WTC11 (cell line): ENCODE results near the gene UGT1A8. TPM values are rescaled to one million over a fixed set of nuclear protein-coding genes. Genes with fewer than 3 reads are reported as not detected.
"Not testable (repeated sequence)": the region's sequence is repeated elsewhere in the genome, so short reads cannot be mapped to it uniquely, and the experiment has no call there.

Experiments used
- ATAC-seq: fragments of 200-7000 bp; cut with Tn5 transposase; 2 replicates; pipeline ENCODE4 v1.10.0; 2021; ENCODE audit warnings: mild to moderate bottlenecking, moderate library complexity
- CTCF ChIA-PET: fragments of 300-600 bp; sonication (Branson Sonifier 250); formaldehyde crosslinking; loops from one replicate; lab custom pipeline; 2021; ENCODE audit warnings: antibody characterized with exemption; lab: Charles Lee
- POLR2A ChIA-PET: fragments of 350-600 bp; sonication (Branson Sonifier 250); formaldehyde crosslinking; loops from one replicate; lab custom pipeline; 2021; ENCODE audit warnings: antibody characterized with exemption; lab: Charles Lee
- DNase-seq: peaks from one replicate; pipeline ENCODE4 v3.0.0; 2021; ENCODE audit warnings: low spot score
- H3K27ac Mint-ChIP-seq: 2 replicates; pipeline ENCODE4 v1.8.0; 2021; ENCODE audit warnings: mixed read lengths
- H3K27me3 Mint-ChIP-seq: 2 replicates; pipeline ENCODE4 v1.8.0; 2021; ENCODE audit warnings: low read depth, mild to moderate bottlenecking, moderate library complexity, mixed read lengths
- H3K36me3 Mint-ChIP-seq: 2 replicates; pipeline ENCODE4 v1.8.0; 2021; ENCODE audit warnings: mixed read lengths
- H3K4me1 Mint-ChIP-seq: 2 replicates; pipeline ENCODE4 v1.8.0; 2022; ENCODE audit warnings: mixed read lengths
- H3K4me3 Mint-ChIP-seq: 2 replicates; pipeline ENCODE4 v1.8.0; 2021; ENCODE audit warnings: mild to moderate bottlenecking, moderate library complexity, mixed read lengths
- H3K9me3 Mint-ChIP-seq: 2 replicates; pipeline ENCODE4 v1.8.0; 2021; ENCODE audit warnings: mixed read lengths
- CREB1 ChIP-seq: sonication (generic); formaldehyde crosslinking; IDR thresholded peaks from 2 replicates; pipeline ENCODE4 v1.8.0; 2023; ENCODE audit warnings: mild to moderate bottlenecking, missing genetic modification reagents
- FOXK1 ChIP-seq: sonication (generic); formaldehyde crosslinking; IDR thresholded peaks from 2 replicates; pipeline ENCODE4 v1.8.0; 2022; ENCODE audit warnings: mild to moderate bottlenecking, moderate library complexity, missing genetic modification reagents
- GTF2I ChIP-seq: fragments of 250-450 bp; sonication (Bioruptor Pico); conservative IDR thresholded peaks from 2 replicates; pipeline ENCODE4 v1.4.0; 2021; ENCODE audit warnings: mild to moderate bottlenecking
- KAT7 ChIP-seq: sonication (generic); formaldehyde crosslinking; IDR thresholded peaks from 2 replicates; pipeline ENCODE4 v1.8.1; 2023; ENCODE audit warnings: missing genetic modification reagents, mild to moderate bottlenecking, borderline replicate concordance
- MYBL2 ChIP-seq: sonication (generic); formaldehyde crosslinking; IDR thresholded peaks from 2 replicates; pipeline ENCODE4 v1.8.1; 2023; ENCODE audit warnings: mild to moderate bottlenecking, moderate library complexity, missing genetic modification reagents
- NFATC4 ChIP-seq: fragments of 250-450 bp; sonication (Bioruptor Pico); IDR thresholded peaks from 2 replicates; pipeline ENCODE4 v1.9.0; 2021; ENCODE audit warnings: mild to moderate bottlenecking
- NR1H2 ChIP-seq: sonication (generic); formaldehyde crosslinking; IDR thresholded peaks from 2 replicates; pipeline ENCODE4 v1.9.0; 2021; ENCODE audit warnings: mild to moderate bottlenecking, moderate library complexity, missing genetic modification reagents
- RELA ChIP-seq: sonication (generic); formaldehyde crosslinking; IDR thresholded peaks from 2 replicates; pipeline ENCODE4 v1.8.1; 2022; ENCODE audit warnings: missing genetic modification reagents, mild to moderate bottlenecking, borderline replicate concordance
- RORB ChIP-seq: fragments of 250-450 bp; sonication (Bioruptor Pico); IDR thresholded peaks from 2 replicates; pipeline ENCODE4 v1.9.0; 2021; ENCODE audit warnings: mild to moderate bottlenecking
- ZNF121 ChIP-seq: sonication (generic); formaldehyde crosslinking; IDR thresholded peaks from 2 replicates; pipeline ENCODE4 v1.8.0; 2023; ENCODE audit warnings: missing genetic modification reagents
- ZNF416 ChIP-seq: fragments of 250-450 bp; sonication (Bioruptor Pico); IDR thresholded peaks from 2 replicates; pipeline ENCODE4 v1.9.0; 2021; ENCODE audit warnings: mild to moderate bottlenecking, inconsistent platforms
- total RNA-seq: library from RNA; stranded (reverse); gene quantifications from 3 replicates; pipeline ENCODE4 v1.2.3, GENCODE V29; 2021
- TF ChIP-seq, protein P1 (sequence below): fragments of 250-450 bp; sonication (Bioruptor Pico); IDR thresholded peaks from 2 replicates; pipeline ENCODE4 v1.9.0; 2021; ENCODE audit warnings: moderate library complexity, mild to moderate bottlenecking, inconsistent platforms, borderline replicate concordance
- TF ChIP-seq, protein P2 (sequence below): sonication (generic); formaldehyde crosslinking; IDR thresholded peaks from 2 replicates; pipeline ENCODE4 v1.8.1; 2022; ENCODE audit warnings: mild to moderate bottlenecking, moderate library complexity, missing genetic modification reagents
- TF ChIP-seq, protein P3 (sequence below): sonication (generic); formaldehyde crosslinking; IDR thresholded peaks from 2 replicates; pipeline ENCODE4 v1.8.1; 2023; ENCODE audit warnings: mild to moderate bottlenecking, missing genetic modification reagents
- TF ChIP-seq, protein P4 (sequence below): fragments of 250-450 bp; sonication (Bioruptor Pico); conservative IDR thresholded peaks from 2 replicates; pipeline ENCODE4 v1.9.0; 2021; ENCODE audit warnings: mild to moderate bottlenecking
- TF ChIP-seq, protein P5 (sequence below): sonication (generic); formaldehyde crosslinking; IDR thresholded peaks from 2 replicates; pipeline ENCODE4 v1.8.1; 2022; ENCODE audit warnings: missing genetic modification reagents, borderline replicate concordance
- TF ChIP-seq, protein P6 (sequence below): fragments of 200-600 bp; IDR thresholded peaks from 2 replicates; pipeline ENCODE4 v1.8.0; 2022; ENCODE audit warnings: antibody characterized with exemption

The UGT1A8 gene
- total RNA-seq, 1 experiment from 2014 or later = 0.13 TPM

DNA sequence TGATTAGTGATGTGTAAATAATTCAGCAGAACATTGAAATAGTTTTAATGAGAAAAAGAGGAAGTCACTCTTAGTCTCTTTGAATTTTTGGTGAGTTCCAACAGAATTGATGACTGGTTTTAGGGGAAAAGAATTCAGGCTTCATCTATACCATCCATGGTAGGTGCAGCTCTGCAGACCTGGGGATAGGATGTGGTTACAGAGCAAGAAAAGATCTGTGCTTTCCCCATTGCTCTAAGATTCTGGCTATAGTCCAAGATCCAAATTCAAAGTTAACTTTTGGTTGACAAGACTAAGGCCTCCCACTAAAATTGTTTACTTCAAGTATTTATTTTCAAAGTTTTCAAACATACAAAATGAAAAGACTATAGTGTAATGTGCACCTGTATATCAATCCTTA lies 22.4 kb downstream of the UGT1A8 start:
- ChIA-PET POLR2A (no interaction called here), CTCF (no interaction called here)
- Mint-ChIP-seq H3K4me1 (no peaks in the 10 kb centered on the region), H3K27me3 (peaks cover 2% of the 10 kb centered on the region), H3K27ac (no peak overlapping the region), H3K9me3 (peaks cover 5% of the 10 kb centered on the region), H3K36me3 (peaks cover 4% of the 10 kb centered on the region), H3K4me3 (no peak overlapping the region)
- TF ChIP-seq GTF2I (CRISPR knock-in tag) (no peak), KAT7 (CRISPR knock-in tag) (no peak), MYBL2 (no peak), RORB (CRISPR knock-in tag) (no peak), ZNF416 (CRISPR knock-in tag) (no peak), CREB1 (CRISPR knock-in tag) (no peak)
- TF ChIP-seq, protein P1, sequence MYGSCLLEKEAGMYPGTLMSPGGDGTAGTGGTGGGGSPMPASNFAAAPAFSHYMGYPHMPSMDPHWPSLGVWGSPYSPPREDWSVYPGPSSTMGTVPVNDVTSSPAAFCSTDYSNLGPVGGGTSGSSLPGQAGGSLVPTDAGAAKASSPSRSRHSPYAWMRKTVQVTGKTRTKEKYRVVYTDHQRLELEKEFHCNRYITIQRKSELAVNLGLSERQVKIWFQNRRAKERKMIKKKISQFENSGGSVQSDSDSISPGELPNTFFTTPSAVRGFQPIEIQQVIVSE (CRISPR knock-in tag) = no peak
- TF ChIP-seq, protein P2, sequence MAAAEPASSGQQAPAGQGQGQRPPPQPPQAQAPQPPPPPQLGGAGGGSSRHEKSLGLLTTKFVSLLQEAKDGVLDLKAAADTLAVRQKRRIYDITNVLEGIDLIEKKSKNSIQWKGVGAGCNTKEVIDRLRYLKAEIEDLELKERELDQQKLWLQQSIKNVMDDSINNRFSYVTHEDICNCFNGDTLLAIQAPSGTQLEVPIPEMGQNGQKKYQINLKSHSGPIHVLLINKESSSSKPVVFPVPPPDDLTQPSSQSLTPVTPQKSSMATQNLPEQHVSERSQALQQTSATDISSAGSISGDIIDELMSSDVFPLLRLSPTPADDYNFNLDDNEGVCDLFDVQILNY (CRISPR knock-in tag) = no peak
- TF ChIP-seq, protein P3, sequence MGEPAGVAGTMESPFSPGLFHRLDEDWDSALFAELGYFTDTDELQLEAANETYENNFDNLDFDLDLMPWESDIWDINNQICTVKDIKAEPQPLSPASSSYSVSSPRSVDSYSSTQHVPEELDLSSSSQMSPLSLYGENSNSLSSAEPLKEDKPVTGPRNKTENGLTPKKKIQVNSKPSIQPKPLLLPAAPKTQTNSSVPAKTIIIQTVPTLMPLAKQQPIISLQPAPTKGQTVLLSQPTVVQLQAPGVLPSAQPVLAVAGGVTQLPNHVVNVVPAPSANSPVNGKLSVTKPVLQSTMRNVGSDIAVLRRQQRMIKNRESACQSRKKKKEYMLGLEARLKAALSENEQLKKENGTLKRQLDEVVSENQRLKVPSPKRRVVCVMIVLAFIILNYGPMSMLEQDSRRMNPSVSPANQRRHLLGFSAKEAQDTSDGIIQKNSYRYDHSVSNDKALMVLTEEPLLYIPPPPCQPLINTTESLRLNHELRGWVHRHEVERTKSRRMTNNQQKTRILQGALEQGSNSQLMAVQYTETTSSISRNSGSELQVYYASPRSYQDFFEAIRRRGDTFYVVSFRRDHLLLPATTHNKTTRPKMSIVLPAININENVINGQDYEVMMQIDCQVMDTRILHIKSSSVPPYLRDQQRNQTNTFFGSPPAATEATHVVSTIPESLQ (CRISPR knock-in tag) = no peak
- ATAC-seq (no peak), DNase-seq (no peak)

DNA sequence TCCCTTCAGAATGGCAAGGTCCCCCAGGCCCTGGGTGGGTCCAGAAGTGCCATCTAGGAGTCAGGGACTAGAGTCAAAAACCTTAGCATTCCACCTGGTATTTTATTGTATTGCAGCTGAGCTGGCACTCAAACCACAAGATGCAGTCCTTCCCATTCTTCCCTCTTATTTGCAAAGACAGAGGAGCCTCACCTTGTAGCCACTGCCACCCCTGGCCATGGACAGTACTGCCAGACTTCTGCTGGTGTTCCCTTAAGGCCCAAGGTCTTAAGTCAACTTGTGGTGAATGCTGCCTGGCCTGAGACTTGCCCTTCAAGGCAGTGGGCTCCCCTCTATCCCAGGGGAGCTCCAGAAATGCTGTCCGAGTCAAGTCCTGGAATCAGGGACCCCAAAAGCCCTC lies 25.7 kb downstream of the UGT1A8 start:
- DNase-seq = peak; percentile 62
- CTCF ChIA-PET = interaction anchor here (0.8 to 2.2 kb wide), 4 partner anchors 28 to 194 kb away, joined by 3 to 8 read pairs (median 4); no protein-coding TSS in a partner anchor
- TF ChIP-seq, protein P4, sequence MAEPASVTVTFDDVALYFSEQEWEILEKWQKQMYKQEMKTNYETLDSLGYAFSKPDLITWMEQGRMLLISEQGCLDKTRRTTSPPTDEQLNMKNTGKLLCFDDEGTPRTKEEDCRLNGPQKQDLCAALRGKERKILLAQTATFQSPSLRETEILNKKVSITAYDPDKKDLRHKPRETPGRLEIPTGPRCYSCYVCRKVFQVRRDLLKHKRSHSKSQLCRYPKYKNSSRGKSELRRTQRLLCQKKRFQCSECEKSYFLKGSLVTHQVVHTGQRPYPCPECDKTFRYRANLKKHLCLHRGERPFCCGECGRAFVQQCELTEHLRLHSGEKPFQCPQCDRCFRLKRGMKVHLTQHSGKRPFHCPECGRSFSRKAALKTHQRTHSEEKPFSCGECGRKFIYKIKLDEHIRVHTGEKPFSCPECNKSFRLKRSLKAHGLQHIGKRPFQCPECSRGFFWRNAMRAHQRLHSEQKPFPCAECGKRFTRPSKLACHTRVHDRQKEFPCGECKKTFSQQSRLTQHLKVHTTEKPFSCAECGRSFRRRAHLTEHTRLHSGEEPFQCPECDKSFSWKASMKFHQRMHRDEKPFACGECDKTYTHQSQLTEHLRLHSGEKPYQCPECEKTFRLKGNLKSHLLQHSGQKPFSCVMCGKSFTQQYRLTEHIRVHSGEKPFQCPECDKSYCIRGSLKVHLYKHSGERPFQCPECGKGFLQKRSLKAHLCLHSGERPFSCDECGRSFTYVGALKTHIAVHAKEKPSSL (CRISPR knock-in tag) = no peak
- TF ChIP-seq, protein P5, sequence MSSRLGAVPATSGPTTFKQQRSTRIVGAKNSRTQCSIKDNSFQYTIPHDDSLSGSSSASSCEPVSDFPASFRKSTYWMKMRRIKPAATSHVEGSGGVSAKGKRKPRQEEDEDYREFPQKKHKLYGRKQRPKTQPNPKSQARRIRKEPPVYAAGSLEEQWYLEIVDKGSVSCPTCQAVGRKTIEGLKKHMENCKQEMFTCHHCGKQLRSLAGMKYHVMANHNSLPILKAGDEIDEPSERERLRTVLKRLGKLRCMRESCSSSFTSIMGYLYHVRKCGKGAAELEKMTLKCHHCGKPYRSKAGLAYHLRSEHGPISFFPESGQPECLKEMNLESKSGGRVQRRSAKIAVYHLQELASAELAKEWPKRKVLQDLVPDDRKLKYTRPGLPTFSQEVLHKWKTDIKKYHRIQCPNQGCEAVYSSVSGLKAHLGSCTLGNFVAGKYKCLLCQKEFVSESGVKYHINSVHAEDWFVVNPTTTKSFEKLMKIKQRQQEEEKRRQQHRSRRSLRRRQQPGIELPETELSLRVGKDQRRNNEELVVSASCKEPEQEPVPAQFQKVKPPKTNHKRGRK (CRISPR knock-in tag) = no peak
- no peak for TF ChIP-seq ZNF121
- no peak for TF ChIP-seq NR1H2
- TF ChIP-seq, protein P6, sequence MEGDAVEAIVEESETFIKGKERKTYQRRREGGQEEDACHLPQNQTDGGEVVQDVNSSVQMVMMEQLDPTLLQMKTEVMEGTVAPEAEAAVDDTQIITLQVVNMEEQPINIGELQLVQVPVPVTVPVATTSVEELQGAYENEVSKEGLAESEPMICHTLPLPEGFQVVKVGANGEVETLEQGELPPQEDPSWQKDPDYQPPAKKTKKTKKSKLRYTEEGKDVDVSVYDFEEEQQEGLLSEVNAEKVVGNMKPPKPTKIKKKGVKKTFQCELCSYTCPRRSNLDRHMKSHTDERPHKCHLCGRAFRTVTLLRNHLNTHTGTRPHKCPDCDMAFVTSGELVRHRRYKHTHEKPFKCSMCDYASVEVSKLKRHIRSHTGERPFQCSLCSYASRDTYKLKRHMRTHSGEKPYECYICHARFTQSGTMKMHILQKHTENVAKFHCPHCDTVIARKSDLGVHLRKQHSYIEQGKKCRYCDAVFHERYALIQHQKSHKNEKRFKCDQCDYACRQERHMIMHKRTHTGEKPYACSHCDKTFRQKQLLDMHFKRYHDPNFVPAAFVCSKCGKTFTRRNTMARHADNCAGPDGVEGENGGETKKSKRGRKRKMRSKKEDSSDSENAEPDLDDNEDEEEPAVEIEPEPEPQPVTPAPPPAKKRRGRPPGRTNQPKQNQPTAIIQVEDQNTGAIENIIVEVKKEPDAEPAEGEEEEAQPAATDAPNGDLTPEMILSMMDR = no peak
- no peak for TF ChIP-seq NFATC4
- no peak for TF ChIP-seq FOXK1 (CRISPR knock-in tag)
- TF ChIP-seq RELA (CRISPR knock-in tag) = no peak
- TF ChIP-seq, all 79 proteins: peak for 0
- ATAC-seq = peak; percentile 97
- Mint-ChIP-seq H3K36me3 (peaks cover 29% of the 10 kb centered on the region), H3K9me3 (peaks cover 36% of the 10 kb centered on the region), H3K27ac (no peak overlapping the region), H3K27me3 (peaks cover 7% of the 10 kb centered on the region), H3K4me3 (no peak overlapping the region), H3K4me1 (no peaks in the 10 kb centered on the region)
- POLR2A ChIA-PET = interaction anchor here (0.6 kb wide), 1 partner anchor 116 kb away, joined by 3 read pairs; no protein-coding TSS in a partner anchor

DNA sequence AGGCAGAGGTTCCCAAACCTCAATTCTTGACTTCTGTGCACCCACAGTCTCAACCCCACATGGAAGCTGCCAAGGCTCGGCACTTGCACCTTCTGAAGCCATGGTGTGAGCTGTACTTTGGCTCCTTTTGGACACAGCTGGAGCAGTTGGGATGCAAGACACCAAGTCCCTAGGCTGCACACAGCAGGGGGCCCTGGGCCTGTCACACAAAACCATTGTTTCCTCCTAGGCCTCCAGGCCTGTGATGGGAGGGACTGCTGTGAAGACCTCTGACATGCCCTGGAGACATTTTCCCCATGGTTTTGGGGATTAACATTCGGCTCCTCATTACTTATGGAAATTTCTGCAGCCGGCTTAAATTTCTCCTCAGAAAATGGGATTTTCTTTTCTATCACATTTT lies 28.6 kb downstream of the UGT1A8 start:
- CTCF ChIA-PET, ATAC-seq, H3K4me1 Mint-ChIP-seq, DNase-seq, H3K27me3 Mint-ChIP-seq, H3K27ac Mint-ChIP-seq, H3K4me3 Mint-ChIP-seq: not testable (repeated sequence)
- peaks cover 29% of the 10 kb centered on the region for H3K36me3 Mint-ChIP-seq
- peaks cover 36% of the 10 kb centered on the region for H3K9me3 Mint-ChIP-seq
- POLR2A ChIA-PET = interaction anchor here (0.6 kb wide), 1 partner anchor 303 kb away, joined by 3 read pairs; no protein-coding TSS in a partner anchor
